ENCODE measurements around the gene NKX6-1. TPM values are rescaled to one million over a fixed set of nuclear protein-coding genes. Genes with fewer than 3 reads are reported as not detected.

NKX6-1 gene
- under 1 TPM in 1 of 4 donors, not detected in 3; 0.47 TPM for total RNA-seq

DNA sequence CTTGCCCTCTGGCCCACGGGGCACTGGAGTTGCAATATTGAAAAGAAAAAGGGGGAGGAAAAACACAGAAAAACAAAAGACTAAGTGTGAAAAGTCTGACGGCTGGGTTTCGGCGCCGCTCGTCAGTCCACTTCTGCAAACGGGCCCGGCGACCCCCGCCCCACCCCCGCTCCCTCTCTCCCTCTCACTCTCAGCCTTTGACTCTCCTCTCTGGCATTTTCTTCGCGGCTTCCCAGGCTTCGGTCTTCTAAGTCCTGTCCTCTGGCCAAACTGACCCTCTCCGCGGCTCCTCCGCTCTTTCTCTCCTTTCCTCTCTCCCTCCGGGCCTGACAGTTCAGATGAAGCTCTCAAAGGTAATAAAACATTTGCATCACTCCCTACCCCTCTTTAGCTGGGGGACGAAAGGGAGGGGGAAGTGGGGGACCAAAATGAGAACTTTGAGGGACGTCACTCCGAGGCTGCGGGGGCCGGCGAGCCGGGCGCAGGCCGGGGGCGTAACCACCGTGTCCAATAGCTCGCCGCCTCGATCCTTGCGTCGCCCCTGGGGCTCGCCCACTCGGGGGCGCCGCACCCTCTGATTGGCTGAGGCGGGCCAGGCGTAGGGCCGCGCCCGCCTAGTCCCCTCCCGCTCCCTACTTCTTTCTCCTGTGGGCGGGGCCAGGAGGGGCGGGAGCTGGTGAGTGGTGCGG, at the start of gene NKX6-1:
Gene NKX6-1, minus strand, starts transcription at position 358 of the 689 bp plus-strand sequence. CDS start 1,064 bp downstream, outside the sequence.
- no peak for DNase-seq (ENCODE audit: low spot score)

GRCh38 chr4:84547211-84547610, 48.1 kb upstream of the NKX6-1 start:
- DNase-seq (ENCODE audit: low spot score), result no peak
- no peak for ATAC-seq (ENCODE audit: low FRiP score)
- TF ChIP-seq, protein P1, sequence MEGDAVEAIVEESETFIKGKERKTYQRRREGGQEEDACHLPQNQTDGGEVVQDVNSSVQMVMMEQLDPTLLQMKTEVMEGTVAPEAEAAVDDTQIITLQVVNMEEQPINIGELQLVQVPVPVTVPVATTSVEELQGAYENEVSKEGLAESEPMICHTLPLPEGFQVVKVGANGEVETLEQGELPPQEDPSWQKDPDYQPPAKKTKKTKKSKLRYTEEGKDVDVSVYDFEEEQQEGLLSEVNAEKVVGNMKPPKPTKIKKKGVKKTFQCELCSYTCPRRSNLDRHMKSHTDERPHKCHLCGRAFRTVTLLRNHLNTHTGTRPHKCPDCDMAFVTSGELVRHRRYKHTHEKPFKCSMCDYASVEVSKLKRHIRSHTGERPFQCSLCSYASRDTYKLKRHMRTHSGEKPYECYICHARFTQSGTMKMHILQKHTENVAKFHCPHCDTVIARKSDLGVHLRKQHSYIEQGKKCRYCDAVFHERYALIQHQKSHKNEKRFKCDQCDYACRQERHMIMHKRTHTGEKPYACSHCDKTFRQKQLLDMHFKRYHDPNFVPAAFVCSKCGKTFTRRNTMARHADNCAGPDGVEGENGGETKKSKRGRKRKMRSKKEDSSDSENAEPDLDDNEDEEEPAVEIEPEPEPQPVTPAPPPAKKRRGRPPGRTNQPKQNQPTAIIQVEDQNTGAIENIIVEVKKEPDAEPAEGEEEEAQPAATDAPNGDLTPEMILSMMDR (IDR thresholded peaks at IDR 0.05), result no peak

More for the DNA sequence above, at the start of gene NKX6-1:
- TF ChIP-seq, protein P1 (IDR thresholded peaks at IDR 0.05), result no peak
- peak; percentile 55 for ATAC-seq (ENCODE audit: low FRiP score)

GRCh38 chr4:84545093-84545492, 46.0 kb upstream of the NKX6-1 start:
- TF ChIP-seq, protein P1 (IDR thresholded peaks at IDR 0.05), result no peak
- DNase-seq (ENCODE audit: low spot score) (no peak), ATAC-seq (ENCODE audit: low FRiP score) (no peak)

GRCh38 chr4:84535901-84536300, 36.8 kb upstream of the NKX6-1 start:
- ATAC-seq (ENCODE audit: low FRiP score) (no peak), DNase-seq (ENCODE audit: low spot score) (no peak)
- TF ChIP-seq, protein P1 (IDR thresholded peaks at IDR 0.05), result no peak

DNA sequence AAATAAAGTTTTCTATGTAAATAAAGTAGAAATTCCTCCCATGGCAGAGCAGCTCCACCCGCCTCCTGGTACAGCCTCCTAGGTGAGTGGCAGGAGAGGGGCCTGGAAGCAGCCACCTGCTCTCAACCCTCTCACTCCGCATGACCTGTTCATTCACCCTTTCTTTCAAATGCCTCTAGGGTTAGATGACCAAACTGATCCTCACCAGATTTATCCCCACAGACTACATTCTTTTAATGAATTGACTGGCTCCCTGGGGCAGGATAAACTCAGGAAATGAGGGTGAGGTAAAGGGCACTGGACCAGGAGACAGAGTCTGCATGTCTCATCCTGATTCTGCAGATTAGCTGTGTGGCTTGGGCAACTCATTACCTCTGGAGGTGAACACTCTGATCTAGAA, 32.6 kb upstream of the NKX6-1 start:
- ATAC-seq (ENCODE audit: low FRiP score), result no peak
- TF ChIP-seq, protein P1 (IDR thresholded peaks at IDR 0.05), result no peak

DNA sequence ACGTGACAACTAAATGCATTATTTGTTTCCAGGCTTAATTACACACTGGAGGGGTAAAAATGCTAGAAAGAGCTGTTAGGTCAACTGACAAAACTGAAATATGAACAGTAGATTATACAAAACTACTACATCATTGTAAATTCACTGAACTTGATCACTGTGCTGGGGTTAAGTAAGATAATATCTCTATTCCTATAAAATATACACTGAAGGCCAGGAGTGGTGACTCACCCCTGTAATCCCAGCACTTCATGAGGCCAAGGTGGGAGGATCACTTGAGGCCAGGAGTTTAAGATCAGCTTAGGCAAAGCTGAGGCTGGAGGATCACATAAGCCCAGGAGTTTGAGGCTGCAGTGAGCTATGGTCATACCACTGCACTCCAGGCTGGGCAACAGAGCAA, 31.8 kb upstream of the NKX6-1 start:
- TF ChIP-seq, protein P1 (IDR thresholded peaks at IDR 0.05), result no peak
- ATAC-seq (ENCODE audit: low FRiP score) (no peak), DNase-seq (ENCODE audit: low spot score) (no peak)

More for the DNA sequence above, 32.6 kb upstream of the NKX6-1 start:
- no peak for DNase-seq (ENCODE audit: low spot score)

- DNase-seq (ENCODE audit: low spot score) (no peak), ATAC-seq (ENCODE audit: low FRiP score) (no peak)
- TF ChIP-seq, protein P1 (IDR thresholded peaks at IDR 0.05), result no peak
Observed at GRCh38 chr4:84530454-84530853, 31.4 kb upstream of the NKX6-1 start.

Data from omental fat pad (tissue), 4 donors.